Adrenal gland (tissue), 12 donors: ENCODE data around the gene MUC2. TPM values are rescaled to one million over a fixed set of nuclear protein-coding genes. Genes with fewer than 3 reads are reported as not detected.

Experiments used
- DNase-seq, 7 donors: peaks; one replicate each; pipeline ENCODE4 v3.0.0-alpha.2; 2019 to 2020
- H3K27ac ChIP-seq, 5 donors: fragments of 200-600 bp; sonication (generic) in 4 of 5; 1 replicate in 3 of 5; 2 replicates in 2 of 5; pipeline versions ENCODE4 v1.5.1 to v1.8.0; 2016 to 2020; ENCODE audit warnings: mild to moderate bottlenecking in 1 of 5
- H3K27me3 ChIP-seq: fragments of 200-600 bp; 2 replicates; pipeline ENCODE4 v1.8.0; 2021
- H3K36me3 ChIP-seq, 2 donors: fragments of 200-600 bp; replicated peaks in 1 of 2; 1 replicate in 1 of 2; 2 replicates in 1 of 2; pipeline versions ENCODE4 v1.5.1 to v1.8.0; 2018 to 2022
- H3K4me1 ChIP-seq, 2 donors: fragments of 200-600 bp; replicated peaks in 1 of 2; 1 replicate in 1 of 2; 2 replicates in 1 of 2; pipeline versions ENCODE4 v1.5.1 to v1.8.0; 2018 to 2021
- H3K4me3 ChIP-seq, 4 donors: fragments of 200-600 bp; sonication (generic) in 3 of 4; one replicate each; pipeline ENCODE4 v1.5.1; 2016 to 2018
- H3K9me3 ChIP-seq, 3 donors: fragments of 200-600 bp; sonication (generic) in 1 of 3; replicated peaks in 1 of 3; 1 replicate in 2 of 3; 2 replicates in 1 of 3; pipeline versions ENCODE4 v1.5.1 to v1.8.0; 2016 to 2021
- CTCF ChIP-seq, 6 experiments: fragments of 450-650 bp in 4 of 6; fragments of 200-600 bp in 2 of 6; sonication (generic) in 1 of 6; IDR thresholded peaks; 1 replicate in 5 of 6; 2 replicates in 1 of 6; pipeline versions ENCODE4 v1.5.1 to v1.8.0; 2016 to 2021; ENCODE audit warnings: antibody characterized with exemption in 6 of 6, mild to moderate bottlenecking in 2 of 6, moderate library complexity in 1 of 6
- POLR2A ChIP-seq, 2 donors: fragments of 450-650 bp; IDR thresholded peaks; one replicate each; pipeline ENCODE4 v1.6.1; 2017; ENCODE audit warnings: antibody characterized with exemption in 2 of 2, mild to moderate bottlenecking in 2 of 2, moderate library complexity in 1 of 2
- WGBS, 4 donors: extraction: QIAGEN DNeasy Blood & Tissue Kit in 2 of 4; methylation state at CpG; one replicate each; pipeline versions ENCODE4 v1.1.5 to v1.1.7; 2013 to 2017; 5-methylcytosine and 5-hydroxymethylcytosine counted together
- intact Hi-C, 2 donors: fragments of 100-400 bp; cut with DNase I; formaldehyde crosslinking; loops; one replicate each; pipeline versions ENCODE4 v1.14.1 to v1.15.0; 2022 to 2023
- polyA plus RNA-seq, 3 donors: library from polyadenylated mRNA; stranded (reverse); fragments of 200-250 nt in 2 of 3; fragments of 350-450 nt in 1 of 3; fragmentation: Illumina TruSeq in 1 of 3; extraction: RNeasy Lipid Tissue Mini Kit (QIAGEN cat#74804) in 1 of 3; gene quantifications; one replicate each; pipeline ENCODE4 v1.2.3, GENCODE V29; 2013 to 2014
- total RNA-seq, 9 donors: library from RNA; depleted of rRNA in 4 of 9; stranded (reverse); fragments of >200 nt in 4 of 9; fragments of 120-200 nt in 1 of 9; fragmentation: NEBNext Ultra II Directional in 1 of 9; extraction: Animal tissue kit (Norgen Biotek cat#: 25700) in 1 of 9; gene quantifications; one replicate each; pipeline versions ENCODE4 v1.1.0 to v1.2.4, GENCODE V29; 2013 to 2023
- donor health status: healthy with polysubstance abuse.
- donor health status: Bipolar disorder and iron deficiency.
- donor health status: DM: yes; HTN: yes; CAD: no.
- donor health status: DM: no; HTN: no; CAD: no.
- donor health status: DM: no; HTN: no; CAD: no.
- donor health status: DM: yes; HTN: yes; CAD: no.

The MUC2 gene
- total and polyA plus RNA-seq, 12 donors: under 0.01 to 0.31 (median 0.12) TPM; not detected in 7

GRCh38 chr11:1029654-1030053 lies 45.0 kb upstream of the MUC2 start:
- intact Hi-C loops: no loop called here
- Histone ChIP-seq H3K9me3 (no peaks in the 10 kb centered on the region), H3K4me1 (peaks cover 0 to 4% of the 10 kb centered on the region in 2 donors), H3K4me3 (no peak overlapping the region), H3K27ac (no peak overlapping the region), H3K36me3 (no peaks in the 10 kb centered on the region), H3K27me3 (no peaks in the 10 kb centered on the region)
- no peak for DNase-seq
- TF ChIP-seq CTCF (IDR thresholded peaks at IDR 0.05): no peak
- TF ChIP-seq POLR2A (IDR thresholded peaks at IDR 0.05): no peak
- 57 to 68% (median 62%) methylated on average over 10 to 16 of the region's 16 CpGs; no CpG with 5 or more reads in 1 of the 4 donors for WGBS, 4 donors

- H3K27ac ChIP-seq: no peak overlapping the region
- H3K4me3 ChIP-seq: no peak overlapping the region
- intact Hi-C loops: no loop called here
- no peaks in the 10 kb centered on the region for H3K9me3 ChIP-seq
- DNase-seq: no peak
- no peaks in the 10 kb centered on the region for H3K36me3 ChIP-seq
- H3K27me3 ChIP-seq: no peaks in the 10 kb centered on the region
- WGBS, 4 donors: 56 to 94% (median 71%) methylated on average over 6 to 16 of the region's 16 CpGs
- peaks cover 0 to 4% of the 10 kb centered on the region in 2 donors for H3K4me1 ChIP-seq
- TF ChIP-seq CTCF (IDR thresholded peaks at IDR 0.05) (no peak), POLR2A (IDR thresholded peaks at IDR 0.05) (no peak)
Observed at GRCh38 chr11:1030086-1030485, 44.6 kb upstream of the MUC2 start.

GRCh38 chr11:1030556-1030955 lies 44.1 kb upstream of the MUC2 start:
- Histone ChIP-seq H3K9me3 (no peaks in the 10 kb centered on the region), H3K4me1 (peaks cover 0 to 4% of the 10 kb centered on the region in 2 donors), H3K27me3 (no peaks in the 10 kb centered on the region), H3K27ac (no peak overlapping the region), H3K36me3 (no peaks in the 10 kb centered on the region), H3K4me3 (no peak overlapping the region)
- TF ChIP-seq POLR2A (IDR thresholded peaks at IDR 0.05) (no peak), CTCF (IDR thresholded peaks at IDR 0.05) (no peak)
- 60 to 72% (median 67%) methylated on average over 7 to 20 of the region's 20 CpGs for WGBS, 4 donors
- intact Hi-C loops: no loop called here
- no peak for DNase-seq

- WGBS, 4 donors: 71 to 82% (median 78%) methylated on average over 13 to 30 of the region's 30 CpGs
Observed at GRCh38 chr11:1031121-1031899, 43.4 kb upstream of the MUC2 start.

More at GRCh38 chr11:1031121-1031899, 43.4 kb upstream of the MUC2 start:
- intact Hi-C loops: no loop called here
- Histone ChIP-seq H3K27ac (no peak overlapping the region), H3K4me3 (no peak overlapping the region), H3K4me1 (peaks cover 0 to 4% of the 10 kb centered on the region in 2 donors), H3K27me3 (no peaks in the 10 kb centered on the region), H3K36me3 (no peaks in the 10 kb centered on the region), H3K9me3 (no peaks in the 10 kb centered on the region)
- no peak for DNase-seq
- TF ChIP-seq CTCF (IDR thresholded peaks at IDR 0.05) (no peak), POLR2A (IDR thresholded peaks at IDR 0.05) (no peak)
